B cell (primary cell): ENCODE results near the gene ADAMTS19.

Experiments
- CTCF ChIP-seq: fragments of 200-600 bp; IDR thresholded peaks from one replicate; pipeline ENCODE4 v1.8.0; 2022; ENCODE audit warnings: antibody characterized with exemption, mild to moderate bottlenecking
- EZH2 ChIP-seq: IDR thresholded peaks from 2 replicates; pipeline ENCODE4 v1.6.1; 2012; ENCODE audit warnings: borderline replicate concordance, low read depth, mild to moderate bottlenecking, moderate library complexity, low read length; ENCODE audit not compliant: insufficient read depth, poor library complexity, severe bottlenecking

- TF ChIP-seq CTCF (no peak), EZH2 (no peak)
These were observed 81.0 kb downstream of the ADAMTS19 start for GRCh38 chr5:129541051-129541450.
